Effector CD8-positive, alpha-beta T cell (primary cell): ENCODE data around the gene SEC14L5.

Experiments
- DNase-seq: peaks from one replicate; lab custom pipeline; 2025; lab: John Stamatoyannopoulos, UW

The SEC14L5 gene

GRCh38 chr16:4984174-4984990, 26.3 kb downstream of the SEC14L5 start:
- DNase-seq, result no peak

GRCh38 chr16:4987250-4987579, 29.1 kb downstream of the SEC14L5 start:
- DNase-seq, result no peak

DNA sequence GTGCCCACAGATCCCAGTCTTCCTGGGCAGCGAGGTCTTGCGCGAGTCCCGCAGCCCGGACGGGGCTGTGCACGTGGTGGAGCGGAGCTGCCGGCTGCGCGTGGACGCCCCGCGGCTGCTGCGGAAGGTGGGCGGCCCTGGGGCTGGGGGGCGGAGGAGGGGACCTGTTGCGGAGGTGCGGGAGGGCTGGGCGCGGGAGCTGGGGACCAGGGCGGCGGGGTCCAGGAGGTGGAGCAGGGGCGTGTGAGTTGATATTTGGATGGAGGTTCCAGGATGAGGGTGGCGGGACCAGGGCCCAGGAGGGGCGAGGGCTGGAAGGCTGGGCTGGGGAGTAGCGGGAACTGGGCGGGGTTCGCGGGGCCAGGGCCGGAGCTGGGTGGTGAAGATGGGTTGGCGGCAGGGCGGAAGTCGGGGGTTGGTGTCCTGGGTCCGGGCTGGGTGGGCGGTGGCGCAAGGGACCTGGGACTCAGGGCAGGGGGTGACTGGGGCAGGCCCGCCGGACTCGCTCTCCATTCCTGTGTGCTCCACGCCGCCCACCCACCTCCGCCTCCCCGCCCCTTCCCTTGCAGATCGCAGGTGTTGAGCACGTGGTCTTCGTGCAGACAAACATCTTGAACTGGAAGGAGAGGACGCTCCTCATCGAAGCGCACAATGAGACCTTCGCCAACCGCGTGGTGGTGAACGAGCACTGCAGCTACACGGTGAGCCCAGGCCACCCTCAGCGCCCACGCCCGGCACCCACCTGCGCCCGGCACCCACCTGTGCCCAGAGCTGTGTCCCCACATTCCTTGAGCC, 29.6 kb downstream of the SEC14L5 start:
- DNase-seq, result no peak

GRCh38 chr16:4988647-4989046, 30.5 kb downstream of the SEC14L5 start:
- DNase-seq, result no peak

DNA sequence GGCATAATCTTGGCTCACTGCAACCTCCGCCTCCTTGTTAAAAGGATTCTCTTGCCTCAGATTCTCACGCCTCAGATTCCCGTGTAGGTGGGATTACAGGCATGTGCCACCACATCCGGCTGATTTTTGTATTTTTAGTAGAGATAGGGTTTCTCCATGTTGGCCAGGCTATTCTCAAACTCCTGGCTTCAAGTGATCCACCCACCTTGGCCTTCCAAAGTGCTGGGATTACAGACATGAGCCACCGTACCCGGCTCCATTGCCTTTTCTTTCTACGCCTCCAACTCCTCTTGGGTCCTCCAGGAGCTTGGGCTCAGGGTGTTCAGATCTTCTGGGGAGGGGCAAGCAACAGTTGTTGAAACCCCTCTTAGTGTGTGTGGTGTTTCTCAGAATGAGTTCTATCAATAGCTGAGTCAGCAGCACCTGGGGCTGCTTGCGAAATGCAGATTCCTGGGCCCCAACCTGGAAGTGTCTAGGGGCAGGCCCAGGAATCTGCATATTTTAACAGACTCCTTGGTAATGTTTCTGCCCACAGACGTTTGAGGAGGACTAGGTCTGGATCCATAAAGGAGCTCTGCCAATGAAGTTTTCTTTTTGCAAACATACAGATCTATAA, 31.4 kb downstream of the SEC14L5 start:
- DNase-seq, result no peak

GRCh38 chr16:4990415-4990814, 32.3 kb downstream of the SEC14L5 start:
- DNase-seq, result no peak

GRCh38 chr16:4991754-4992153, 33.6 kb downstream of the SEC14L5 start:
- DNase-seq, result no peak

- DNase-seq, result no peak
Measured at GRCh38 chr16:4994719-4995434, 36.7 kb downstream of the SEC14L5 start.

GRCh38 chr16:5000573-5001001, 42.5 kb downstream of the SEC14L5 start:
- DNase-seq, result no peak

- DNase-seq, result no peak
Measured at GRCh38 chr16:5001571-5001970, 43.4 kb downstream of the SEC14L5 start.

DNA sequence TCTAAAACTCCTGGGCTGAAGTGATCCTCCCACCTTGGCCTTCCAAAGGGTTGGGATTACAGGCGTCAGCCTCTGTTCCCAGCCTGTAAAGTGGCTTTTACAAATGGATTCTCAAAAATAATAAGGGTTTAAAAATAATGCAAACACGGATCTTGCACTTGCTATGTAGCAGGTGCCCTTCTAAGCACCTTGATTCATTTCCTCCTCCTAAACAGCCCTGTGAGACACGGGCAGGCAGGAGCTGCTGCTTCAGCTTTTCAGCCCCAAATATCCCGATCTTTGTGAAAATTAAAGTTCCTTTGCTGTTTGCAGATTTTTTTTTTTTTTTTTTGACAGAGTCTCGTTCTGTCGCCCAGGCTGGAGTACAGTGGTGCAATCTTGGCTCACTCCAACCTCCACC, 43.9 kb downstream of the SEC14L5 start:
- no peak for DNase-seq

GRCh38 chr16:5002699-5003143, 44.6 kb downstream of the SEC14L5 start:
- DNase-seq, result no peak

DNA sequence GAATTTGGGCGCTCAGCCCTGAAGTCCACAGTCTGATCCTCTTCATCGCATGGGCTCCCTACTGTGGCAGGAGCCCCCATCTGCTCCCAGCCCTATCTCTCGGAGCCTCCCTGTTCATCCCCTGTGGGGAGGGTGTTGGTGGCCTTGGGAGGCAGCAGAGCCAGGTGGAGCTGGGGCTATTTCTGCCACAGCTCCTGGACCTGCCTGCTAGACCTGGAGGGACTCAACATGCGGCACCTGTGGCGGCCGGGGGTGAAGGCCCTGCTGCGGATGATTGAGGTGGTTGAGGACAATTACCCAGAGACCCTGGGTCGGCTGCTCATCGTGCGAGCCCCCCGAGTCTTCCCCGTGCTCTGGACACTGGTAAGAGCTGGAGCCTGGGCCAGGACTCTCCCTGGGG, 45.1 kb downstream of the SEC14L5 start:
- DNase-seq, result no peak

DNA sequence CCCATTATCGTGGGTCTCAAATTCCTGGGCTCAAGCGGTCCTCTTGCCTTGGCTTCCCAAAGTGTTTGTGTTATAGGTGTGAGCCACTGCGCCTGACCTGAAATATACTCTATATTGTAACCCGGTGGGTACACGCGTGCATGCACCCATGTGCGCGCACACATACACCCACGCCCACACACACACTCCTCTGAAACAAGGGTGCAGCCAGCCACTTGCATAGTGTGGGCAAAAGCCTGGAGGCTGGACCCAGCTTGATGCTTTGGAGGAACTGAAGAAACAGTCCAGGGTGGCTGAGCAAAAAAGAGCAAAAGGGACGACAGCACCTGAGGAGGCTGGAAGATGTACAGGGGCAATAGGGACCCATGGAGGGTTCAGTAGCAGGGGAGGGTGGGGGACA, 45.7 kb downstream of the SEC14L5 start:
- no peak for DNase-seq

DNA sequence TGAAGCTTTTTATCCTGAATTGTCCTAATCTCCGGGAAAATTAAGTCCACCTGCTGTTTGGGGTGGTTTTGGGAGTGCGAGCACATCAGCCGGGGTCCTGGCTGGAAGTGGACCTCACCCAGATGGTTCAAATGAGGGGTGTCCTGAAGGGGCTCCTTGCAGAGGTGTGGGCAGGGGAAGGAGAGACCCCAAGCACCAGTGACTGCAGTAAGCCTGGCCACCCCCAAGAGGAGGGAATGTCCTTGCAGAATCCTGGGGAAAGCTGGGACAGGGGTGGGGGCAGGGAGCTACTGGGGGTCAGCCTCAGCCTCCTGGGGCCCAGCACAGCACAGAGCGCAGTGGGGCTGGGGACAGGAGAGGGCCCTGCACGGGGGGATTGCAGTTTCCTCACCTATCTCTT, 46.2 kb downstream of the SEC14L5 start:
- DNase-seq, result no peak

DNA sequence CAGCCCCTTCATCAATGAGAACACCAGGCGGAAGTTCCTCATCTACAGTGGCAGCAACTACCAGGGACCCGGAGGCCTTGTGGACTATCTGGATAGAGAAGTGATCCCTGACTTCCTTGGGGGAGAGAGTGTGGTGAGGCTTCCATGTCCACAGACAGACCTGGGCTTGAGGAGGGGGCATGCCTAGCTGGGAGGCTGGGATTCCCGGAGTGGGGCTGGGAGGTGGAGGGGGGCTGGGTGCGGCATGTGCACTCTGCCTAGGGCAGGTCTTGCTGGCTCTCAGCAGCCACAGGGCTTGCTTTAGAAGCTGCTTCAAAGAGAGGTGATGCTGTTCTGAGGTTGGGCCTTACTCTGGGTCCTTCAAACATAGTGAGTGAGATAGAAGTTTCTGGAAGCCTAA, 47.8 kb downstream of the SEC14L5 start:
- DNase-seq, result no peak

- DNase-seq, result no peak
Measured at GRCh38 chr16:5006348-5007193, 48.4 kb downstream of the SEC14L5 start.

DNA sequence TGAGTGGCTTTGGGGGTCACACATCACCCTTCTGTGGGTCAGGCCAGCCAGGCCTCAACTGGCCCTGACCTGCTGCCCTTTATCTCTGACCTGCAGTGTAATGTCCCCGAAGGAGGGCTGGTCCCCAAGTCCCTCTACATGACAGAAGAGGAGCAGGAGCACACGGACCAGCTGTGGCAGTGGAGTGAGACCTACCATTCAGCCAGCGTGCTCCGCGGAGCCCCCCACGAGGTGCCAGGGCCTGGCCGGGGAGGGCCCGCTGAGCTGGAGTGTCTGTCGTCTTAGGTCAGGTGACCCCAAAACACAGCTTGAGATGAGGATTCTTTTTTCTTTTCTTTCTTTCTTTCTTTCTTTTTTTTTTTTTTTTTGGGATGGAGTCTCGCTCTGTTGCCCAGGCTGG, 49.1 kb downstream of the SEC14L5 start:
- no peak for DNase-seq

GRCh38 chr16:5008311-5008731, 50.2 kb downstream of the SEC14L5 start:
- DNase-seq, result no peak

- no peak for DNase-seq
Measured at GRCh38 chr16:5010576-5011329, 52.6 kb downstream of the SEC14L5 start.
